Sigmoid colon (tissue), 4 donors: ENCODE results near the gene RAET1L.
"Not testable (repeated sequence)": the region's sequence is repeated elsewhere in the genome, so short reads cannot be mapped to it uniquely, and the experiment has no call there.

Experiments used
- CTCF ChIP-seq, 4 experiments: fragments of 450-650 bp in 3 of 4; fragments of 200-600 bp in 1 of 4; IDR thresholded peaks; one replicate each; pipeline ENCODE4 v1.5.1; 2016 to 2019; ENCODE audit warnings: antibody characterized with exemption in 4 of 4, mild to moderate bottlenecking in 3 of 4, moderate library complexity in 2 of 4
- POLR2AphosphoS5 ChIP-seq, 4 donors: sonication (generic); formaldehyde crosslinking; IDR thresholded peaks; one replicate each; pipeline ENCODE4 v1.6.1; 2017; ENCODE audit warnings: antibody characterized with exemption in 4 of 4

GRCh38 chr6:149991472-149991795 lies 33.9 kb downstream of the RAET1L start:
- not testable (repeated sequence) for TF ChIP-seq CTCF, POLR2AphosphoS5 (IDR thresholded peaks at IDR 0.05)
